ENCODE results near the gene DES.

- no peak for TF ChIP-seq CTCF (IDR thresholded peaks at IDR 0.05)
- TF ChIP-seq SP1 (CRISPR knock-in tag; conservative IDR thresholded peaks at IDR 0.05), result no peak
- TF ChIP-seq ZMAT4 (CRISPR knock-in tag; IDR thresholded peaks at IDR 0.05), result no peak
- TF ChIP-seq, protein P1, sequence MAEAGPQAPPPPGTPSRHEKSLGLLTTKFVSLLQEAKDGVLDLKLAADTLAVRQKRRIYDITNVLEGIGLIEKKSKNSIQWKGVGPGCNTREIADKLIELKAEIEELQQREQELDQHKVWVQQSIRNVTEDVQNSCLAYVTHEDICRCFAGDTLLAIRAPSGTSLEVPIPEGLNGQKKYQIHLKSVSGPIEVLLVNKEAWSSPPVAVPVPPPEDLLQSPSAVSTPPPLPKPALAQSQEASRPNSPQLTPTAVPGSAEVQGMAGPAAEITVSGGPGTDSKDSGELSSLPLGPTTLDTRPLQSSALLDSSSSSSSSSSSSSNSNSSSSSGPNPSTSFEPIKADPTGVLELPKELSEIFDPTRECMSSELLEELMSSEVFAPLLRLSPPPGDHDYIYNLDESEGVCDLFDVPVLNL (CRISPR knock-in tag; IDR thresholded peaks at IDR 0.05; ENCODE audit: borderline replicate concordance, low read depth), result no peak
- TF ChIP-seq USF2 (CRISPR knock-in tag; IDR thresholded peaks at IDR 0.05), result no peak
- TF ChIP-seq, protein P2, sequence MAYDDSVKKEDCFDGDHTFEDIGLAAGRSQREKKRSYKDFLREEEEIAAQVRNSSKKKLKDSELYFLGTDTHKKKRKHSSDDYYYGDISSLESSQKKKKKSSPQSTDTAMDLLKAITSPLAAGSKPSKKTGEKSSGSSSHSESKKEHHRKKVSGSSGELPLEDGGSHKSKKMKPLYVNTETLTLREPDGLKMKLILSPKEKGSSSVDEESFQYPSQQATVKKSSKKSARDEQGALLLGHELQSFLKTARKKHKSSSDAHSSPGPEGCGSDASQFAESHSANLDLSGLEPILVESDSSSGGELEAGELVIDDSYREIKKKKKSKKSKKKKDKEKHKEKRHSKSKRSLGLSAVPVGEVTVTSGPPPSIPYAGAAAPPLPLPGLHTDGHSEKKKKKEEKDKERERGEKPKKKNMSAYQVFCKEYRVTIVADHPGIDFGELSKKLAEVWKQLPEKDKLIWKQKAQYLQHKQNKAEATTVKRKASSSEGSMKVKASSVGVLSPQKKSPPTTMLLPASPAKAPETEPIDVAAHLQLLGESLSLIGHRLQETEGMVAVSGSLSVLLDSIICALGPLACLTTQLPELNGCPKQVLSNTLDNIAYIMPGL (CRISPR knock-in tag; IDR thresholded peaks at IDR 0.05), result no peak
- TF ChIP-seq STAT6 (CRISPR knock-in tag; conservative IDR thresholded peaks at IDR 0.05; ENCODE audit: low read depth), result no peak
- no peak for TF ChIP-seq USF1 (CRISPR knock-in tag; IDR thresholded peaks at IDR 0.05)
Observed at GRCh38 chr2:219461669-219462068, 43.5 kb downstream of the DES start.

Measured in WTC11 (cell line).